Measurements from ENCODE around the gene OSBPL10.

GRCh38 chr3:31813197-31813596 lies 167.9 kb downstream of the OSBPL10 start:
- TF ChIP-seq CTCF (IDR thresholded peaks at IDR 0.05) (no peak), POLR2A (IDR thresholded peaks at IDR 0.05) (no peak), EP300 (IDR thresholded peaks at IDR 0.05) (no peak)

Data from ovary (tissue), 3 donors.